Stimulated activated CD8-positive, alpha-beta memory T cell treated with anti-CD3 and anti-CD28 coated beads, Interleukin-12 subunit alpha, Interleukin-12 subunit beta, amount 100 ng/mL, for 24 hours (primary cell): ENCODE results near the gene NT5C1B.

Source experiments
- DNase-seq: peaks from one replicate; pipeline ENCODE4 v3.0.0-alpha.2; 2020; ENCODE audit errors: extremely low read depth

NT5C1B gene

DNA sequence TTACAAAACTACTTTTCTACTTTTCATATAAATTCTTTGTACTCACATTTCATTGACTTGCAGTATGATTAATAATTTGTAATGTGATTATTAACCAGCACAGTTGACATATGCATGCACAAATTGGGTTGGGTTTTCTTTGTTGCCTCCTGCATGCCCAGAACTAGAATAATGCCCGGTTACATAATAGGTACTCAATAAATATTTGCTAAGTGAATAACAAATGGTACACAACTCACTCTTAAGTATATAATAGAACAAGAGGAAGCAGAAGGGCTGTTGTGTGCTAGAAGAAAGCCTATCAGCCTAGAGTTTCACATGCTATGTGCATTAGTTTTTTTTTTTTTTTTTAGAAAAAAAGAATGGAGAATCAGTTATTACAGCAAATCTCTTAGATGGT is 38.2 kb downstream of the NT5C1B start:
- DNase-seq: no peak

DNA sequence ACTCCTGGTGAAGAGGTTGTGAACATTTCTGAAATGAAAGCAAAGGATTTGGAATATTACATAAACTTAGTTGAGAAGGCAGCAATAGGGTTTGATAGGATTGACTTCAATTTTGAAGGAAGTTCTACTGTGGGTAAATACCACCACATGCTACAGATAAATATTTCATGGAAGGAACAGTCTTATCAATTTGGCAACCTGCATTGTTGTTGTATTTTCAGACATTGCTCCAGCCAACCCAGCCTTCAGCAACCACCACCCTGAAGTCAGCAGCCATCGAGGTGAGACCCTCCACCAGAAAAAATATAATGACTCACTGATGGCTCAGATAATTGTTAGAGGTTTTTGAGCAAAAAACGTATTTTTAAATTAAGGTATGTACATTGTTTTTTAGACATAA is 38.9 kb downstream of the NT5C1B start:
- no peak for DNase-seq

DNA sequence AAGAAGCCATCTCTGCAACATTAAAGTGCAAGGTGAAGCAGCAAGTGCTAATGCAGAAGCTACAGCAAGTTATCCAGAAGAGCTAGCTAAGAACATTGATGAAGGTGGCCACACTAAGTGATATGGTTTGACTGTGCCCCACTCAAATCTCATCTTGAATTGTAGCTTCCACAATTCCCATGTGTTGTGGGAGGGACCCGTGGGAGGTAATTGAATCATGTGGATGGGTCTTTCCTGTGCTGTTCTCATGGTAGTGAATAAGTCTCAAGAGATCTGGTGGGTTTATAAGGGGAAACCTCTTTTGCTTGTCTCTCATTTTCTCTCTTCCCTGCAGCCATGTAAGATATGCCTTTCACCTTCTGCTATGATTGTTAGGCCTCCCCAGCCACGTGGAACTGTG is 40.3 kb downstream of the NT5C1B start:
- no peak for DNase-seq

- DNase-seq: no peak
Observed at GRCh38 chr2:18548621-18549020, 40.7 kb downstream of the NT5C1B start.

- no peak for DNase-seq
Observed at GRCh38 chr2:18546567-18546966, 42.8 kb downstream of the NT5C1B start.

DNA sequence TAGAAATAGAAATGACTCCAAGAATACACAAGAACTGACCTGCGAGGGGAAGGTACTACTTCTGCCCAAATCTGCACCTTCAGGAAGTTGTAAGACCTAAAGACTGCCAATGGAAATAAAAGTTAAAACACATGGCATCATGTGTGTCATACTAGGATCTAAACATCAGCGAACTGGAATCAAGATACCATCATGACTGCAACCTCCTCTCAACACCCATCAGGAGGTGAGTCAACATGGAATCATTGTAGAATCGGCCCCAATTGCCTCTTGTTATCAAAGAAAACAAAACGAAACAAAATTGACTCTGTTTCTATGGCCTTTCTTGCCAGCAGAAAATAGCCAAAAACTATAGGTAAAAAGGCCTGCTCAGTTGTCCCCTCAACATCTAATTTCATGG is 44.0 kb downstream of the NT5C1B start:
- DNase-seq: no peak

DNA sequence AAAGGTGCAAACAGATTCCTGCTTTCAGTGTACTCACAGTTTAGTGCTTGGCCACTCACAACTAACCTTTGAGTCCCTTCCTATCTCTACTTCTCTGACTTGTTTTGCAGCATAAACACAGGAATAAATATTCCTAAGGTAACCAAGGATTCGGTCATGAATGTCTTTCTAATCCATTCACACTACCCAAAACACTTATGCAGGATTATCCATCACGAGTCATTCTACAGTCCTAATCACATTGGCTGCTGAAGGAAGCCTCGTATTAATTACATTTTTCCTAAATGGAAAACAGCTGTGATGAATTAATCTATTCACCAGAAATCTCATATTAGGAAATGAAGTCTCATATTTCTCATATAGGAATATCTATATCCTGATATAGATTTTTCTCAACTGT is 45.2 kb downstream of the NT5C1B start:
- DNase-seq: no peak

- DNase-seq: no peak
Observed at GRCh38 chr2:18540872-18541271, 48.5 kb downstream of the NT5C1B start.

DNA sequence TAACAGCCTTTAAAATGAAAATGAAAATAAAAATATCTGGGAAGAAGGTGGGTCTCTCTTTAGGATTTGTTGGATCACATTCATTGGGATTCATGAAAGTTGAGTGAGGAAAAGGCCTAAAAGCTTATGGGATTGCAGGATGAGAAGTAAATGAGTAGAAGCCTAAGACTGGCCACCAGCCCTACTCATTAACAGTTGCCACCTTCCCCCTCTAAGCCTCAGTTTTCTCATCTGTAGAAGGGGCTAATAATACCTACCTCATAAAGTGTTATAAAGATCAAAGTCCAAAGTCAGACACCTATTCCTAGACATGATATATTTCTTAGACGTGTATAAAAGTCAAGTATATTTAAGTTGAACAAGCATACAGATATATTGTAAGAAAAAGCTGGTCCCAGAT is 52.7 kb downstream of the NT5C1B start:
- no peak for DNase-seq

DNA sequence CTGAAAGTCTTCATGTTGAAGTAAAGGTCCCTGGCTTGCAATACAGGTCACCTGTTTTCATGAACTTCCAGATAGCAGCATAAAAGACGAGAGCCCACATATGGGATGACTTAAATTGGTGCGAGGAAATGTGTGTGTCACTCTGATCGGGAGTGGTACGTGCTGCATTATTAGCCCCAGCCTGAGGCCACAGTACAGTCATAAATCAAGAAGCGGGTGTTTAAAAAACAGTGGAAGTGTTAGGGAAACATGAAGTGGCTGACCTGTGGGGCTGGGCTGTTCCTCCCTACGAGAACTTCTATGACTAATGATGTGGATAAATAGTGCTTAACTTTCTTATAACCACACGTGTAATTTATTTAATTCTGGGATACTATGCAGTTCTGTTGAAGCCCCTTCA is 53.3 kb downstream of the NT5C1B start:
- DNase-seq: no peak

- no peak for DNase-seq
Observed at GRCh38 chr2:18531194-18531593, 58.2 kb downstream of the NT5C1B start.

- no peak for DNase-seq
Observed at GRCh38 chr2:18527822-18528221, 61.5 kb downstream of the NT5C1B start.

GRCh38 chr2:18527326-18527725 is 62.0 kb downstream of the NT5C1B start:
- no peak for DNase-seq

DNA sequence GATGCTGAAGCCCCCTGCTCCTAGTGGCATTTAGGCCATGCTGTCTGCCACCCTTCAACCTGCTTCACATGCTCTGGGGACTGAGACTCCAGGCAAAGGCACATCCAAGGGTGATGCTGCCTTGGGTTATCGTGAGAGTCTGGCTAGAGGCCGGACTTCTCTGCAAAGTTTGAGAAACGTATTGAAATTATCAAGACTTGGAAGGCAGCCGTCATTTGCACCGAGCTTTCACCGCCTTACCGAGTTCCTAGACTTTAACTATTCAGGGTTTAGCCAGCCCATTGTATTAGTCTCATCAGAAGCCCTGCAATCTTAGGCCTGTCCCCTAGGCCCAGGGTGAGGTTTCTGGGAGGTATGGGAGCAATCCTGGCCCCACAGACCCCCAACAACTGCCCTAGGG is 62.9 kb downstream of the NT5C1B start:
- no peak for DNase-seq

DNA sequence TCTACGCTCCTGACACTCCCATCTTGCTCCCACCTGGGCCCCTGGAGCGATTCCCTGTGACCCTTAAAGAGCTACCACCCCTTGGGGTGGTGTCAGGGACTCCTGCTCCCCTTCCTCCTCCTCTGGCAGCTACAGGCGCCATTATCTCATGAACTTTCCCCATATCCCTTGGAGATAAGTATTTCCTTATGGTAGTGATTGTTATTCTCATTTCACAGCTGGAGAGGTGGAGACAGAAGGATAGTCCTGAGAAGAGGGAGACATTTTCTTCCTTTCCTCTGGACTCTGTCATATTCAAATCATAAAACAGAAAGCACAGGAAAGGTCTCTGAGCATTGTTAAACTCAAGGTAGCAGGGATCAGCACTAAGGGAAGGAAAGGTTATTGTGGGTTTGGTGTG is 63.5 kb downstream of the NT5C1B start:
- no peak for DNase-seq

DNA sequence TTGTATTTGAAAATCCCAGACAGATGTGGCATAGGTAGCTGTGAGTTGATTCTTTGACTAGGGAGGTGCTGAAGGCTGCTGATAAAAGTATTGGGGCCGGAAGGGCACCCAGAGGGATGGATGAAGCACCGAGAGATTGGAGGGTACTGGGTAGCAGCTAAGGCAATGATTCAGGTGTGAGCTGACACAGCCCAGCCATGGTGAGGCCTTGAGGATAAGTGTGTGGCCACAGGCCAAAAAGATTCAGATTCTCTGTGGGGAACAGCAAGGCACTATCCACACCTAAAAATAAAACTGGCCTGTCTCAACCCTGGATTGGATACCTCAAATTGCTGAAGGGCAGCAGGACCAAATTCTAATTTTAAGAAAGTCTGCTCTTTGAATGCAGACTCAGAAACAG is 64.1 kb downstream of the NT5C1B start:
- DNase-seq: no peak

DNA sequence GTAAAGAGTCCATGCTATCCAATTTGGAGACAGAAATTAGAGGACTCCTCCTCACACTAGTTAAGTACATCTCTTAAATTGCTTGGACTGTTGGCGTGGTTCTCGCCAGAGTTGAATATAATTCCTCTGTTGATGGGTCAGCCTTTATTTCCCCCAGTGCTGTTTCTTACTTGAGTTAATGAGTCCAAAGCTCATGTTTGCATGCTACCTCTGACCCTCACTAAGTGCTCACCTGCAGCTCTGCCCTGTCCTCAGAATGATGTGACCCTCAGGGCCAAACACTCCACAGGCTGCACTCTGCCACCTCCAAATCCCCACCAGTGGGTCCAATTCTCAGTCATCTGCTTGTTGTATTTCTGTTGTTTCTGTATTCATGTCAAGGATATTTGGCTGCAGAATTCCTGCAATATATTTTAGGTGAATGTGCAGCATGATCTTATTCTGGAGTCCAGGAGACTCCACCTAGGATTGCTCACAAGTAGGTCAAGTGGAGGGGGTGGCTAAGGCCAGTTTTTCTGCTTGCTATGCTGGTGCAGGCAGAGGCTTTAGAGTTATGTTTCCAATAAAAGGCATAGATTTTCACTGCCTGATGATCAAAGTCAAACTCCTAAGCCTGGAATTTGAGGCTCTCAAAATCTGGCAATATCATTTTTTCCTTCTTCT is 66.8 kb downstream of the NT5C1B start:
- DNase-seq: no peak

DNA sequence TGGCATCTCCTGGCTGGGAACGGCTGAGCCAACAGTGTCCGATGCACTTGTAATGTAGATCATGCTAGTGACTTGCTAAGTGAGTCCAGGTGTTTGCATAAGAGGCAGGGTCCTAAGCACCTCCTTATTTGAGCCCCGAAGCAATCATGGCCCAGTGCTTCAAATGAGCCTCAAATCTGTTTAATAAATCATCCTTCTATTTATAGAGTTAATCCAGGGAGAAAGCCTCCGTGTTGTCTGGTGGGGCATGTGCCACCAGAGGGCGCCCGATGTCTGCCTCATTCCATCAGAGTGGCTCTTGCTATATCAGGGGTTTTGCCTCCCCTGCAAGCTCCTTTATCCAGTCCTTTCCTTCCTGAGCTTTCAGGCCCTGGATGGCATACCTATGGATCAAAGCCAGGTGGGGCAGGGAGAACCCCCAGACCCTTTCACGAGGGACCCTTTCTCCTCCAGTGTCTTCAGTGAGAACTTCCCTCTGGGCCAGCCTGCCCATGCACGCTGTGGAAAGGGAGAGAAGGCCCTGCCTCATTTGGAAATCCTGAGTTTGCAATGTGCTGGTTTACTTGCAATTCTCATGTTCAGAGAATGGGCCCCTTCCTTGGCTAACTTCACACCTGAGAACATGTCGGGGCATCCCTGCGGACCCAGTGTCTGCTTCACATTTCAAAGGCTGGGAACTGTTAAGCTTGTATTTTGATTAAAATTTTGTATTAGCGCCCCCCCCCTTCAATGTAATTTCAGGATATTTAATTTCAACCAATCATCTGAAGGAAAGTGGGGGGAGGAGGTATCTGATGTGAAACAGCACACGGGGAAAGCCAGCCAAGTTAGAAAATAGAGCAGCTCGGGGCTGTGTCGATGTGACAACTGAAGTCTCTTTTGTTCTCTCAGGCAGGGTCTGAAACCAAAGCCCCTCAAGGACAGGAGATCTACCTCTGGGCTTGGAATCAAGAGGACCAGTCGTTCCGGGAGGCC is 68.6 kb downstream of the NT5C1B start:
- peak; percentile 27 for DNase-seq

DNA sequence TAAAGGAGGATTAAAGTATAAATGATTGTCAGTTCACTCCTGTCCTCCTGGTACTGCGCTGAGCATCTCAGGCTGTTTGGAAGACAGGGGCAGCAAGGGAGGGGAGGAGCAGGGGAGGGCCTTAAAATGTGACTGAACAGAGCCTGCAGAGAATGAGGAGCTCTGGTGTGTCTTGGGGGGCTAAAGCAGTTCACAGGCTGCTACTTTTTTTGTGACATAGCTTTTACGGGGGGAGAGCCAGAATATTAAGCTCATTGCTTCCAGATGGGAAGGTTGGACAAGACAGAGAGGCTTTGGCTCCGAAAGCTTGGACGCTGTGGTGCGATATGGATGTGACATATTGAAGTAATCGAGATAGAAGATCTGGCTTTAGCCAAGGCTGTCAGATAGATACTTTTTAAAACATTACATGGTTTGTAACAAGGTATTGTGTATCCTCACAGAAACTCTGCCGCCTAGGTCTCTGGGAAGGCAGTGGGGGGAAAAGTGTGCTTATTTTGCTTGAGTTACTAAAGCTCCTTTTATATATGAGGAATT is 69.4 kb downstream of the NT5C1B start:
- DNase-seq: no peak

GRCh38 chr2:18518116-18519111 is 71.0 kb downstream of the NT5C1B start:
- DNase-seq: no peak

GRCh38 chr2:18517386-18517785 is 72.0 kb downstream of the NT5C1B start:
- no peak for DNase-seq

GRCh38 chr2:18516112-18516511 is 73.3 kb downstream of the NT5C1B start:
- DNase-seq: no peak
